H1 (cell line): ENCODE results near the gene HMGCLL1. TPM values are rescaled to one million over a fixed set of nuclear protein-coding genes. Genes with fewer than 3 reads are reported as not detected.

Experiments
- CTCF ChIA-PET: fragments of 300-600 bp; sonication (Branson Sonifier 250); formaldehyde crosslinking; loops from one replicate; lab custom pipeline; 2021; ENCODE audit not compliant: partially characterized antibody; lab: Charles Lee
- POLR2A ChIA-PET: fragments of 300-600 bp; sonication (Branson Sonifier 250); formaldehyde crosslinking; loops from one replicate; lab custom pipeline; 2021; ENCODE audit warnings: inconsistent platforms; ENCODE audit not compliant: partially characterized antibody; lab: Charles Lee
- DNase-seq, 2 experiments: peaks; one replicate each; pipeline versions ENCODE4 v3.0.0 to v3.0.0-alpha.2; 2010 to 2022; ENCODE audit warnings: low spot score in 2 of 2, low read depth in 1 of 2, mixed read lengths in 1 of 2
- FAIRE-seq: peaks from 2 replicates; lab custom pipeline; 2011; peaks lifted over from hg19 to GRCh38; lab: Jason Lieb, UNC
- H2AFZ ChIP-seq: 2 replicates; pipeline ENCODE4 v1.8.1; 2012; ENCODE audit warnings: low read length, inconsistent platforms
- H2AK5ac ChIP-seq: 2 replicates; pipeline ENCODE4 v1.6.1; 2013; ENCODE audit warnings: low read depth, low read length
- H2BK120ac ChIP-seq: replicated peaks from 2 replicates; pipeline ENCODE3; 2013; ENCODE audit warnings: low read depth, low read length, inconsistent platforms
- H2BK12ac ChIP-seq: 2 replicates; pipeline ENCODE4 v1.6.1; 2013; ENCODE audit warnings: low read depth, low read length
- H2BK15ac ChIP-seq: 2 replicates; pipeline ENCODE4 v1.6.1; 2013; ENCODE audit warnings: low read length
- H2BK20ac ChIP-seq: 2 replicates; pipeline ENCODE4 v1.6.1; 2013; ENCODE audit warnings: low read length
- H2BK5ac ChIP-seq: 2 replicates; pipeline ENCODE4 v1.6.1; 2013; ENCODE audit warnings: low read depth, low read length
- H3K14ac ChIP-seq: 2 replicates; pipeline ENCODE4 v1.6.1; 2013; ENCODE audit warnings: inconsistent platforms; ENCODE audit not compliant: insufficient read length
- H3K18ac ChIP-seq: 2 replicates; pipeline ENCODE4 v1.6.1; 2013; ENCODE audit warnings: low read length; ENCODE audit errors: extremely low read depth
- H3K23ac ChIP-seq: 2 replicates; pipeline ENCODE4 v1.6.1; 2013; ENCODE audit warnings: inconsistent platforms; ENCODE audit not compliant: insufficient read length
- H3K23me2 ChIP-seq: 2 replicates; pipeline ENCODE4 v1.6.1; 2013; ENCODE audit warnings: low read depth, low read length
- H3K27ac ChIP-seq: 2 replicates; pipeline ENCODE4 v1.6.1; 2011; ENCODE audit warnings: low read depth, low read length, inconsistent platforms
- H3K27me3 ChIP-seq, 4 experiments: replicated peaks in 1 of 4; 1 replicate in 1 of 4; 2 replicates in 3 of 4; pipeline versions ENCODE4 v1.6.1 to v1.8.1; 2011 to 2013; ENCODE audit warnings: low read length in 3 of 4, mild to moderate bottlenecking in 3 of 4, inconsistent platforms in 2 of 4, mixed read lengths in 2 of 4, moderate library complexity in 1 of 4; ENCODE audit not compliant: control insufficient read depth in 3 of 4, insufficient read depth in 3 of 4; ENCODE audit errors: extremely low read depth in 1 of 4
- H3K36me3 ChIP-seq, 4 experiments: 2 replicates each; pipeline versions ENCODE4 v1.6.1 to v1.8.1; 2011 to 2013; ENCODE audit warnings: mild to moderate bottlenecking in 4 of 4, low read length in 3 of 4, moderate library complexity in 2 of 4, control low read depth in 1 of 4, inconsistent platforms in 1 of 4; ENCODE audit not compliant: insufficient read depth in 4 of 4, control insufficient read depth in 2 of 4
- H3K4ac ChIP-seq: replicated peaks from 2 replicates; pipeline ENCODE3; 2013; ENCODE audit warnings: low read length, low read depth, mixed read lengths, inconsistent platforms; ENCODE audit not compliant: insufficient read length
- H3K4me1 ChIP-seq, 4 experiments: replicated peaks in 1 of 4; 1 replicate in 1 of 4; 2 replicates in 3 of 4; pipeline versions ENCODE4 v1.6.1 to v1.8.1; 2011 to 2013; ENCODE audit warnings: low read length in 3 of 4, inconsistent platforms in 2 of 4, mixed read lengths in 1 of 4; ENCODE audit not compliant: insufficient read depth in 4 of 4, control insufficient read depth in 3 of 4
- H3K4me2 ChIP-seq, 2 experiments: 2 replicates each; pipeline versions ENCODE4 v1.6.1 to v1.8.1; 2011 to 2013; ENCODE audit warnings: low read depth in 2 of 2, low read length in 2 of 2, control low read depth in 1 of 2, inconsistent platforms in 1 of 2, mild to moderate bottlenecking in 1 of 2; ENCODE audit not compliant: insufficient read depth in 1 of 2
- H3K4me3 ChIP-seq, 4 experiments: fragments of 200-600, 300-600 bp in 1 of 4; sonication (generic), shearing (Covaris generic), sonication (Bioruptor Twin) in 1 of 4; 2 replicates each; pipeline versions ENCODE4 v1.5.1 to v1.8.1; 2011 to 2016; ENCODE audit warnings: low read length in 4 of 4, low read depth in 3 of 4, control low read depth in 2 of 4, inconsistent platforms in 2 of 4, mild to moderate bottlenecking in 2 of 4, mixed read lengths in 1 of 4, moderate library complexity in 1 of 4; ENCODE audit not compliant: insufficient read depth in 2 of 4; ENCODE audit errors: extremely low read depth in 1 of 4
- H3K56ac ChIP-seq: replicated peaks from 2 replicates; pipeline ENCODE3; 2013; ENCODE audit warnings: low read depth, mild to moderate bottlenecking, mixed read lengths, low read length, inconsistent platforms; ENCODE audit not compliant: insufficient read length
- H3K79me1 ChIP-seq: 2 replicates; pipeline ENCODE4 v1.6.1; 2013; ENCODE audit warnings: low read depth, low read length, control low read depth
- H3K79me2 ChIP-seq, 2 experiments: 2 replicates each; pipeline versions ENCODE4 v1.6.1 to v1.8.1; 2012 to 2013; ENCODE audit warnings: low read length in 2 of 2, mild to moderate bottlenecking in 2 of 2, inconsistent platforms in 1 of 2; ENCODE audit not compliant: insufficient read depth in 2 of 2, control insufficient read depth in 1 of 2
- H3K9ac ChIP-seq, 4 experiments: replicated peaks in 1 of 4; 1 replicate in 1 of 4; 2 replicates in 3 of 4; pipeline versions ENCODE4 v1.6.1 to v1.8.1; 2011 to 2013; ENCODE audit warnings: low read depth in 3 of 4, low read length in 3 of 4, control low read depth in 2 of 4, mild to moderate bottlenecking in 2 of 4, moderate library complexity in 2 of 4, inconsistent platforms in 1 of 4; ENCODE audit errors: extremely low read depth in 1 of 4
- H3K9me3 ChIP-seq, 2 experiments: 2 replicates each; pipeline versions ENCODE4 v1.6.1 to v1.8.1; 2012 to 2013; ENCODE audit warnings: mild to moderate bottlenecking in 2 of 2, moderate library complexity in 2 of 2, control low read depth in 1 of 2, inconsistent platforms in 1 of 2, low read depth in 1 of 2, low read length in 1 of 2, mixed read lengths in 1 of 2; ENCODE audit not compliant: insufficient read depth in 2 of 2
- H4K20me1 ChIP-seq, 2 experiments: replicated peaks in 1 of 2; 2 replicates each; pipeline versions ENCODE3 to v1.8.1; 2011 to 2013; ENCODE audit warnings: inconsistent platforms in 2 of 2, low read length in 2 of 2, mild to moderate bottlenecking in 1 of 2; ENCODE audit not compliant: insufficient read depth in 2 of 2, control insufficient read depth in 1 of 2
- H4K5ac ChIP-seq: 2 replicates; pipeline ENCODE4 v1.6.1; 2013; ENCODE audit warnings: low read length, low read depth, mixed read lengths, inconsistent platforms; ENCODE audit not compliant: insufficient read length
- H4K8ac ChIP-seq: 2 replicates; pipeline ENCODE4 v1.8.0; 2013; ENCODE audit warnings: mild to moderate bottlenecking, moderate library complexity, low read length, inconsistent platforms; ENCODE audit not compliant: insufficient read depth; ENCODE audit errors: extremely low read depth
- H4K91ac ChIP-seq: replicated peaks from 2 replicates; pipeline ENCODE3; 2013; ENCODE audit warnings: low read length, mixed read lengths, inconsistent platforms; ENCODE audit not compliant: insufficient read length
- JUND ChIP-seq: IDR thresholded peaks from 2 replicates; pipeline ENCODE4 v1.6.1; 2011; ENCODE audit warnings: mild to moderate bottlenecking, improper control_type of control experiment, low read length
- MAFK ChIP-seq: IDR thresholded peaks from 2 replicates; pipeline ENCODE4 v1.6.1; 2012; ENCODE audit warnings: low read depth, mild to moderate bottlenecking, improper control_type of control experiment, low read length
- SAP30 ChIP-seq: fragments of 300-600 bp; sonication (generic); IDR thresholded peaks from 2 replicates; pipeline ENCODE4 v1.7.1; 2012; ENCODE audit warnings: low read length, moderate library complexity, mild to moderate bottlenecking, inconsistent platforms; ENCODE audit not compliant: insufficient read depth, insufficient replicate concordance
- SIN3A ChIP-seq, 2 experiments: IDR thresholded peaks in 1 of 2; conservative IDR thresholded peaks in 1 of 2; 2 replicates each; pipeline ENCODE4 v1.6.1; 2011 to 2012; ENCODE audit warnings: low read length in 2 of 2, improper control_type of control experiment in 1 of 2, low read depth in 1 of 2, mild to moderate bottlenecking in 1 of 2
- TCF12 ChIP-seq: IDR thresholded peaks from 2 replicates; pipeline ENCODE4 v1.6.1; 2011; ENCODE audit warnings: low read depth, mild to moderate bottlenecking, low read length
- polyA plus RNA-seq, 7 experiments: library from polyadenylated mRNA; depleted of rRNA in 3 of 7; stranded (reverse) in 5 of 7; unstranded in 2 of 7; fragments of >200 nt in 5 of 7; fragments of 200-250 nt in 2 of 7; gene quantifications; 1 replicate in 5 of 7; 2 replicates in 1 of 7; 4 replicates in 1 of 7; pipeline versions ENCODE4 v1.2.1 to v1.2.3, GENCODE V29; 2011 to 2013; ENCODE audit warnings: missing spikeins in 2 of 7, mixed read lengths in 2 of 7
- total RNA-seq: library from RNA; stranded (reverse); fragmentation: NEBNext Ultra II Directional; extraction: Animal tissue kit (Norgen Biotek cat#: 25700); gene quantifications from 2 replicates; pipeline ENCODE4 v1.2.1, GENCODE V29; 2021

The HMGCLL1 gene
- total and polyA plus RNA-seq, 2 of the 8 experiments (the other 6 are each of a cell fraction or from before 2014, with no cell fraction given): 0.06 to 0.41 TPM

- Histone ChIP-seq H3K9me3 (no peaks in the 10 kb centered on the region), H3K4me2 (no peak overlapping the region), H3K9ac (no peak overlapping the region), H3K4me3 (no peak overlapping the region), H4K8ac (no peak overlapping the region), H2BK20ac (no peak overlapping the region), H3K79me2 (no peaks in the 10 kb centered on the region), H3K23ac (no peak overlapping the region), H3K18ac (no peak overlapping the region), H3K36me3 (no peaks in the 10 kb centered on the region), H2BK12ac (no peak overlapping the region), H3K23me2 (no peaks in the 10 kb centered on the region), H2BK120ac (no peak overlapping the region), H2BK5ac (no peak overlapping the region), H3K27ac (no peak overlapping the region), H2BK15ac (no peak overlapping the region), H3K4ac (no peak overlapping the region), H3K56ac (no peak overlapping the region), H4K20me1 (no peaks in the 10 kb centered on the region), H3K14ac (no peak overlapping the region), H2AFZ (no peak overlapping the region), H4K5ac (no peak overlapping the region), H3K79me1 (no peaks in the 10 kb centered on the region), H4K91ac (no peak overlapping the region), H2AK5ac (no peak overlapping the region), H3K27me3 (no peaks in the 10 kb centered on the region), H3K4me1 (no peaks in the 10 kb centered on the region)
- no peak for DNase-seq
- ChIA-PET POLR2A (no interaction called here), CTCF (interaction anchor here (0.6 to 2.6 kb wide), 2 partner anchors 172 to 218 kb away, joined by 4 to 12 read pairs; no protein-coding TSS in a partner anchor)
- FAIRE-seq: no peak
- TF ChIP-seq JUND (no peak), SAP30 (no peak), MAFK (no peak), SIN3A (conservative IDR thresholded peaks at IDR 0.05 in 1 of 2, IDR thresholded peaks at IDR 0.05 in 1 of 2; ENCODE audit: low read depth in 1 of 2, low read length in 2 of 2) (no peak), TCF12 (no peak)
These were observed 130.5 kb downstream of the HMGCLL1 start for GRCh38 chr6:55448451-55448850.
